Stimulated activated naive CD8-positive, alpha-beta T cell treated with anti-CD3 and anti-CD28 coated beads, Interleukin-15, Interleukin-2, amounts not matched to agents 100 ng/mL and 50 ng/mL, for 24 hours (primary cell): ENCODE measurements around the gene IDNK.
"Not testable (repeated sequence)": the region's sequence is repeated elsewhere in the genome, so short reads cannot be mapped to it uniquely, and the experiment has no call there.

Source experiments
- H3K27ac Mint-ChIP-seq: one replicate; pipeline ENCODE4 v1.8.0; 2021; ENCODE audit warnings: mild to moderate bottlenecking, mixed read lengths
- H3K27me3 Mint-ChIP-seq: one replicate; pipeline ENCODE4 v1.8.0; 2021; ENCODE audit warnings: mixed read lengths
- H3K36me3 Mint-ChIP-seq: one replicate; pipeline ENCODE4 v1.8.0; 2021; ENCODE audit warnings: low read depth, mixed read lengths
- H3K4me1 Mint-ChIP-seq: one replicate; pipeline ENCODE4 v1.8.0; 2021; ENCODE audit warnings: low read depth, mixed read lengths
- H3K4me3 Mint-ChIP-seq: one replicate; pipeline ENCODE4 v1.8.0; 2021; ENCODE audit warnings: mild to moderate bottlenecking, mixed read lengths
- H3K9me3 Mint-ChIP-seq: one replicate; pipeline ENCODE4 v1.8.0; 2021; ENCODE audit warnings: mixed read lengths

The IDNK gene

GRCh38 chr9:83622939-83623678 is at the start of gene IDNK:
Gene IDNK, plus strand, starts transcription at chr9:83623143. Its CDS starts 29 bp downstream, at chr9:83623172.
- H3K9me3 Mint-ChIP-seq, result no peaks in the 10 kb centered on the region
- H3K4me3 Mint-ChIP-seq, result peak within 1 kb of the TSS; percentile 88
- peaks cover 18% of the 10 kb centered on the region for H3K36me3 Mint-ChIP-seq
- no peaks in the 10 kb centered on the region for H3K27me3 Mint-ChIP-seq
- peaks cover 28% of the 10 kb centered on the region for H3K4me1 Mint-ChIP-seq
- H3K27ac Mint-ChIP-seq, result peak within 1 kb of the TSS; percentile 97

GRCh38 chr9:83574482-83574881 is 48.5 kb upstream of the IDNK start:
- peaks cover 5% of the 10 kb centered on the region for H3K9me3 Mint-ChIP-seq
- H3K4me1 Mint-ChIP-seq, result no peaks in the 10 kb centered on the region
- H3K36me3 Mint-ChIP-seq, result peaks cover 18% of the 10 kb centered on the region
- no peaks in the 10 kb centered on the region for H3K27me3 Mint-ChIP-seq
- H3K4me3 Mint-ChIP-seq, result no peak overlapping the region
- no peak overlapping the region for H3K27ac Mint-ChIP-seq

GRCh38 chr9:83582029-83582428 is 40.9 kb upstream of the IDNK start:
- H3K4me3 Mint-ChIP-seq, result no peak overlapping the region
- peaks cover 20% of the 10 kb centered on the region for H3K36me3 Mint-ChIP-seq
- peaks cover 5% of the 10 kb centered on the region for H3K9me3 Mint-ChIP-seq
- peaks cover 4% of the 10 kb centered on the region for H3K4me1 Mint-ChIP-seq
- H3K27ac Mint-ChIP-seq, result no peak overlapping the region
- no peaks in the 10 kb centered on the region for H3K27me3 Mint-ChIP-seq

GRCh38 chr9:83583151-83584014 is 39.6 kb upstream of the IDNK start:
- Mint-ChIP-seq H3K9me3 (no peaks in the 10 kb centered on the region), H3K27me3 (no peaks in the 10 kb centered on the region), H3K27ac (no peak overlapping the region), H3K36me3 (peaks cover 11% of the 10 kb centered on the region), H3K4me3 (no peak overlapping the region), H3K4me1 (peaks cover 8% of the 10 kb centered on the region)

- Mint-ChIP-seq H3K4me1 (peaks cover 9% of the 10 kb centered on the region), H3K4me3 (no peak overlapping the region), H3K27ac (no peak overlapping the region), H3K27me3 (no peaks in the 10 kb centered on the region), H3K36me3 (no peaks in the 10 kb centered on the region), H3K9me3 (no peaks in the 10 kb centered on the region)
Observed at GRCh38 chr9:83584995-83585394, 37.9 kb upstream of the IDNK start.

- Mint-ChIP-seq H3K4me1 (peaks cover 4% of the 10 kb centered on the region), H3K9me3 (no peaks in the 10 kb centered on the region), H3K36me3 (no peaks in the 10 kb centered on the region), H3K27ac (no peak overlapping the region), H3K4me3 (no peak overlapping the region), H3K27me3 (no peaks in the 10 kb centered on the region)
Observed at GRCh38 chr9:83588256-83588655, 34.7 kb upstream of the IDNK start.

GRCh38 chr9:83596899-83597504 is 25.9 kb upstream of the IDNK start:
- Mint-ChIP-seq H3K4me1 (no peaks in the 10 kb centered on the region), H3K36me3 (no peaks in the 10 kb centered on the region), H3K4me3 (no peak overlapping the region), H3K27ac (no peak overlapping the region), H3K27me3 (no peaks in the 10 kb centered on the region), H3K9me3 (no peaks in the 10 kb centered on the region)

GRCh38 chr9:83598487-83598886 is 24.5 kb upstream of the IDNK start:
- Mint-ChIP-seq H3K9me3 (no peaks in the 10 kb centered on the region), H3K27me3 (no peaks in the 10 kb centered on the region), H3K36me3 (no peaks in the 10 kb centered on the region)

GRCh38 chr9:83599071-83599470 is 23.9 kb upstream of the IDNK start:
- Mint-ChIP-seq H3K27me3 (no peaks in the 10 kb centered on the region), H3K36me3 (no peaks in the 10 kb centered on the region), H3K9me3 (no peaks in the 10 kb centered on the region), H3K4me3 (no peak overlapping the region), H3K27ac (no peak overlapping the region), H3K4me1 (no peaks in the 10 kb centered on the region)

More at GRCh38 chr9:83598487-83598886, 24.5 kb upstream of the IDNK start:
- H3K4me3 Mint-ChIP-seq, result no peak overlapping the region
- no peak overlapping the region for H3K27ac Mint-ChIP-seq
- H3K4me1 Mint-ChIP-seq, result no peaks in the 10 kb centered on the region

GRCh38 chr9:83601463-83601862 is 21.5 kb upstream of the IDNK start:
- no peak overlapping the region for H3K27ac Mint-ChIP-seq
- no peaks in the 10 kb centered on the region for H3K4me1 Mint-ChIP-seq
- H3K4me3 Mint-ChIP-seq, result no peak overlapping the region
- H3K27me3 Mint-ChIP-seq, result no peaks in the 10 kb centered on the region
- H3K9me3 Mint-ChIP-seq, result no peaks in the 10 kb centered on the region
- H3K36me3 Mint-ChIP-seq, result no peaks in the 10 kb centered on the region

- not testable (repeated sequence) for H3K4me1 Mint-ChIP-seq, H3K36me3 Mint-ChIP-seq, H3K27ac Mint-ChIP-seq, H3K4me3 Mint-ChIP-seq, H3K9me3 Mint-ChIP-seq
- H3K27me3 Mint-ChIP-seq, result peaks cover 14% of the 10 kb centered on the region
Observed at GRCh38 chr9:83607620-83608019, 15.3 kb upstream of the IDNK start.

GRCh38 chr9:83613298-83613697 is 9.6 kb upstream of the IDNK start:
- not testable (repeated sequence) for H3K4me3 Mint-ChIP-seq, H3K36me3 Mint-ChIP-seq, H3K4me1 Mint-ChIP-seq

GRCh38 chr9:83617299-83617698 is 5.6 kb upstream of the IDNK start:
- Mint-ChIP-seq H3K9me3 (no peaks in the 10 kb centered on the region), H3K4me1 (peaks cover under 1% of the 10 kb centered on the region), H3K27me3 (peaks cover 5% of the 10 kb centered on the region), H3K4me3 (no peak overlapping the region), H3K36me3 (no peaks in the 10 kb centered on the region), H3K27ac (no peak overlapping the region)

More at GRCh38 chr9:83613298-83613697, 9.6 kb upstream of the IDNK start:
- not testable (repeated sequence) for H3K9me3 Mint-ChIP-seq, H3K27ac Mint-ChIP-seq
- peaks cover 17% of the 10 kb centered on the region for H3K27me3 Mint-ChIP-seq

- peaks cover 4% of the 10 kb centered on the region for H3K36me3 Mint-ChIP-seq
- H3K27ac Mint-ChIP-seq, result peak overlapping the region; percentile 59
- H3K4me3 Mint-ChIP-seq, result peak overlapping the region; percentile 28
- no peaks in the 10 kb centered on the region for H3K9me3 Mint-ChIP-seq
- no peaks in the 10 kb centered on the region for H3K27me3 Mint-ChIP-seq
- peaks cover 27% of the 10 kb centered on the region for H3K4me1 Mint-ChIP-seq
Observed at GRCh38 chr9:83620841-83621636, 1.9 kb upstream of the IDNK start.
